Heart left ventricle (tissue), 13 donors: ENCODE measurements around the gene ZNF584.

Experiments
- POLR2A ChIP-seq, 2 donors: fragments of 450-650 bp; IDR thresholded peaks; one replicate each; pipeline ENCODE4 v1.6.1; 2017; ENCODE audit warnings: antibody characterized with exemption in 2 of 2, mild to moderate bottlenecking in 2 of 2, moderate library complexity in 2 of 2
- TF ChIP-seq, protein P1 (sequence below), 12 donors: fragments of 200-600 bp; sonication (generic) in 4 of 12; IDR thresholded peaks; one replicate each; pipeline versions ENCODE4 v1.5.0 to v1.8.0; 2018 to 2022; ENCODE audit warnings: antibody characterized with exemption in 12 of 12, mild to moderate bottlenecking in 5 of 12
- donor health status: ischemic (EF 13 %, LVEDD 7.1; RV severe dilation, severe dysfunction).
- donor health status: DM: no; HTN: yes; CAD: no.
- donor health status: DM: no; HTN: no; CAD: no.
- donor health status: ischemic (EF 25% LVEDD 6.9; RV normal size, moderate dysfunction).
- donor health status: ischemic (EF 25% LVEDD 5.7; RV mildly dilated, moderate dysfunction).
- donor health status: ischemic (EF 35%, LVEDD 5.7; RV mildly dilated, moderate dysfunction).
- donor health status: nonischemic (EF 11% LVEDD 7.7; RV severe dilation, severe dysfunction).
- donor health status: DM: yes; HTN: yes; CAD: no.
- donor health status: PGD.
- donor health status: ischemic (EF 29% LVEDD 5.4; RV normal size, mild dysfunction).
- donor health status: nonischemic (EF 23%, LVEDD 6.1; RV moderate dilation, normal function).

DNA sequence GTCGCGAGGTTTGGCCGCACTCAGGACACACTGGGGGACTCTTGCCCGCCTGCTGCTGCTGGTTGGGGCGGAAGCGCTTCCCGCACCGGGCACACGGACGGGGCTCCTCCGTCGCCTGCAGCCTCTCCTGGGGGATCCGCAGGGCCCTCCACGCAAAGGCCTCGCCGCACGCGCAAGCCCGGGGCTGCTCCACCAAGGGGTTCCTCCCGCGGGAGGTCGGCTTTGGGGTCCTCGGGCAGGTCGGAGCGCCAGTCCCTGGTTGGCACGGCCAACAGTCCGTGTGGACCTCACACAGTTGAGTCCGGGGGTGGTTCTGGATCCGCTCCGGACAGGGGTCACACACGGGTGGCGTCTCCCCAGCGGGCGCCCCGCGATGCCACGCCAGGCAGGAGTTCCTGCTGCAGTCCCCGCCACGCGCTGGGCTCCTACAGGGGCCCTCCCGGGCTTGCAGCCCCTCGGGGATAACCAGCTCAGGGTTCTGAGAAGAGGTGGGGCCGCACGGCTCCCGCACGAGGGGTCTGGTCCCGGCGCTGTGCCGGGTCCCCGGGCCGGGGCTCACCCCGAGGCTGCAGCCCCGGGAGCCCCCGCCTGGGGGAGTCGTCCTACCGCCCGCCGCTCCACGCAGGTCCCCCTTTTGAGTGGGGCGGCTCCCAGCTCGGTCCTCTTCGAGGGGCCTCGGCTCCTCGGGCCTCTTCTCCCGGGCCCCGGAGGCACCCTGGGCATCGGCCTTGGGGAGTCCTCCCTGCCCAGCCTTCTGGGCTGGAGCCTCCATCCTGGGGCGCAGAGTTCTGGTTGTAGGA is 39.7 kb upstream of the ZNF584 start:
- TF ChIP-seq POLR2A (IDR thresholded peaks at IDR 0.05): no peak
- TF ChIP-seq, protein P1, sequence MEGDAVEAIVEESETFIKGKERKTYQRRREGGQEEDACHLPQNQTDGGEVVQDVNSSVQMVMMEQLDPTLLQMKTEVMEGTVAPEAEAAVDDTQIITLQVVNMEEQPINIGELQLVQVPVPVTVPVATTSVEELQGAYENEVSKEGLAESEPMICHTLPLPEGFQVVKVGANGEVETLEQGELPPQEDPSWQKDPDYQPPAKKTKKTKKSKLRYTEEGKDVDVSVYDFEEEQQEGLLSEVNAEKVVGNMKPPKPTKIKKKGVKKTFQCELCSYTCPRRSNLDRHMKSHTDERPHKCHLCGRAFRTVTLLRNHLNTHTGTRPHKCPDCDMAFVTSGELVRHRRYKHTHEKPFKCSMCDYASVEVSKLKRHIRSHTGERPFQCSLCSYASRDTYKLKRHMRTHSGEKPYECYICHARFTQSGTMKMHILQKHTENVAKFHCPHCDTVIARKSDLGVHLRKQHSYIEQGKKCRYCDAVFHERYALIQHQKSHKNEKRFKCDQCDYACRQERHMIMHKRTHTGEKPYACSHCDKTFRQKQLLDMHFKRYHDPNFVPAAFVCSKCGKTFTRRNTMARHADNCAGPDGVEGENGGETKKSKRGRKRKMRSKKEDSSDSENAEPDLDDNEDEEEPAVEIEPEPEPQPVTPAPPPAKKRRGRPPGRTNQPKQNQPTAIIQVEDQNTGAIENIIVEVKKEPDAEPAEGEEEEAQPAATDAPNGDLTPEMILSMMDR (IDR thresholded peaks at IDR 0.05): no peak
